ENCODE data around the gene SIDT1.

DNA sequence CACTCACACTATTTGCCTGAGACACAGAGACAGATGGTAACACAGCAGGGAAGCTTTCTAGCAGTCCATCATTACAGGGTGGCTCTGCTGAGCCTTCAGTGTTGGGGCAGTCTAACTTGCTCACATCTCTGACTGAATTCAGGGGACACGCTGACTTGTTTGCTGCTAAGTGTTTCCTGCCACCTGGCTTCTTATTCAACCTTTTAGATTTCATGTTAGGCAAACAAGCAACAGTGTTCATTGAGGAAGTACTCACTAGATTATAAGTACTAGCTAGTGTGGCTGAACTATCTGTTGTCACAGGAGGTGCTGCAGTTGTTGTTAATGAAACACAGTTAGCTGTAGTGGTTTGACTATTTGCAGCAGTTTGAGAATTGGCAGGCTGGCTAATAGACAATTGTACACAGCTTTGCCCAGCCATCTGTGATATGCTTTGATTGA, 126.8 kb downstream of the SIDT1 start:
- TF ChIP-seq, protein P1, sequence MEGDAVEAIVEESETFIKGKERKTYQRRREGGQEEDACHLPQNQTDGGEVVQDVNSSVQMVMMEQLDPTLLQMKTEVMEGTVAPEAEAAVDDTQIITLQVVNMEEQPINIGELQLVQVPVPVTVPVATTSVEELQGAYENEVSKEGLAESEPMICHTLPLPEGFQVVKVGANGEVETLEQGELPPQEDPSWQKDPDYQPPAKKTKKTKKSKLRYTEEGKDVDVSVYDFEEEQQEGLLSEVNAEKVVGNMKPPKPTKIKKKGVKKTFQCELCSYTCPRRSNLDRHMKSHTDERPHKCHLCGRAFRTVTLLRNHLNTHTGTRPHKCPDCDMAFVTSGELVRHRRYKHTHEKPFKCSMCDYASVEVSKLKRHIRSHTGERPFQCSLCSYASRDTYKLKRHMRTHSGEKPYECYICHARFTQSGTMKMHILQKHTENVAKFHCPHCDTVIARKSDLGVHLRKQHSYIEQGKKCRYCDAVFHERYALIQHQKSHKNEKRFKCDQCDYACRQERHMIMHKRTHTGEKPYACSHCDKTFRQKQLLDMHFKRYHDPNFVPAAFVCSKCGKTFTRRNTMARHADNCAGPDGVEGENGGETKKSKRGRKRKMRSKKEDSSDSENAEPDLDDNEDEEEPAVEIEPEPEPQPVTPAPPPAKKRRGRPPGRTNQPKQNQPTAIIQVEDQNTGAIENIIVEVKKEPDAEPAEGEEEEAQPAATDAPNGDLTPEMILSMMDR (IDR thresholded peaks at IDR 0.05): no peak
- TF ChIP-seq POLR2A (IDR thresholded peaks at IDR 0.05): no peak

Data from stomach (tissue), 4 donors.